Esophagus squamous epithelium (tissue), 5 donors: Measurements from ENCODE around the gene NAT8L. TPM values are rescaled to one million over a fixed set of nuclear protein-coding genes. Genes with fewer than 3 reads are reported as not detected.

Experiments used
- DNase-seq: peaks from one replicate; lab custom pipeline; 2025; lab: John Stamatoyannopoulos, UW
- H3K27ac ChIP-seq, 4 donors: fragments of 200-600 bp; sonication (generic); one replicate each; pipeline ENCODE4 v1.5.1; 2016 to 2019; ENCODE audit warnings: mild to moderate bottlenecking in 1 of 4
- H3K27me3 ChIP-seq, 4 donors: fragments of 200-600 bp; sonication (generic); 1 replicate in 3 of 4; 2 replicates in 1 of 4; pipeline versions ENCODE4 v1.5.1 to v1.6.0; 2017 to 2021; ENCODE audit warnings: antibody characterized with exemption in 1 of 4
- H3K36me3 ChIP-seq, 3 donors: fragments of 200-600 bp; sonication (generic); one replicate each; pipeline ENCODE4 v1.5.1; 2016 to 2019
- H3K4me1 ChIP-seq, 3 donors: fragments of 200-600 bp; sonication (generic); one replicate each; pipeline ENCODE4 v1.5.1; 2017 to 2019
- H3K4me3 ChIP-seq, 4 donors: fragments of 200-600 bp; sonication (generic); 1 replicate in 3 of 4; 2 replicates in 1 of 4; pipeline ENCODE4 v1.5.1; 2016 to 2019; ENCODE audit warnings: mild to moderate bottlenecking in 2 of 4, moderate library complexity in 1 of 4
- H3K9me3 ChIP-seq, 3 donors: fragments of 200-600 bp; sonication (generic); one replicate each; pipeline ENCODE4 v1.5.1; 2016 to 2019
- POLR2A ChIP-seq, 4 donors: fragments of 450-650 bp; IDR thresholded peaks; one replicate each; pipeline ENCODE4 v1.6.1; 2017; ENCODE audit warnings: antibody characterized with exemption in 4 of 4, mild to moderate bottlenecking in 4 of 4, moderate library complexity in 3 of 4
- WGBS, 2 donors: methylation state at CpG; one replicate each; pipeline ENCODE4 v1.1.5; 2018; 5-methylcytosine and 5-hydroxymethylcytosine counted together
- intact Hi-C: fragments of 100-400 bp; cut with DNase I; formaldehyde crosslinking; loops from one replicate; pipeline ENCODE4 v1.15.0; 2022
- total RNA-seq, 4 donors: library from RNA; depleted of rRNA; stranded (reverse); fragments of >200 nt; gene quantifications; one replicate each; pipeline ENCODE4 v1.1.0, GENCODE V29; 2016
- TF ChIP-seq, protein P1 (sequence below), 6 experiments: fragments of 450-650 bp in 4 of 6; fragments of 200-600 bp in 2 of 6; sonication (generic) in 2 of 6; IDR thresholded peaks; one replicate each; pipeline ENCODE4 v1.5.1; 2016 to 2019; ENCODE audit warnings: antibody characterized with exemption in 6 of 6, mild to moderate bottlenecking in 4 of 6, moderate library complexity in 4 of 6
- donor health status: DM: yes; HTN: yes; CAD: no.

Gene NAT8L
- total RNA-seq, 4 donors from 2014 or later, result under 0.01 TPM; not detected in 3

- no peak for DNase-seq
- Histone ChIP-seq H3K4me3 (no peak overlapping the region), H3K9me3 (no peaks in the 10 kb centered on the region), H3K36me3 (no peaks in the 10 kb centered on the region), H3K27me3 (peaks cover 0 to 94% (median 7%) of the 10 kb centered on the region in 4 donors), H3K4me1 (peaks cover 0 to 18% (median 6%) of the 10 kb centered on the region in 3 donors), H3K27ac (no peak overlapping the region)
- WGBS, 2 donors, result 68 to 89% methylated on average over 9 to 14 of the region's 24 CpGs
- no peak for TF ChIP-seq POLR2A (IDR thresholded peaks at IDR 0.05)
- TF ChIP-seq, protein P1, sequence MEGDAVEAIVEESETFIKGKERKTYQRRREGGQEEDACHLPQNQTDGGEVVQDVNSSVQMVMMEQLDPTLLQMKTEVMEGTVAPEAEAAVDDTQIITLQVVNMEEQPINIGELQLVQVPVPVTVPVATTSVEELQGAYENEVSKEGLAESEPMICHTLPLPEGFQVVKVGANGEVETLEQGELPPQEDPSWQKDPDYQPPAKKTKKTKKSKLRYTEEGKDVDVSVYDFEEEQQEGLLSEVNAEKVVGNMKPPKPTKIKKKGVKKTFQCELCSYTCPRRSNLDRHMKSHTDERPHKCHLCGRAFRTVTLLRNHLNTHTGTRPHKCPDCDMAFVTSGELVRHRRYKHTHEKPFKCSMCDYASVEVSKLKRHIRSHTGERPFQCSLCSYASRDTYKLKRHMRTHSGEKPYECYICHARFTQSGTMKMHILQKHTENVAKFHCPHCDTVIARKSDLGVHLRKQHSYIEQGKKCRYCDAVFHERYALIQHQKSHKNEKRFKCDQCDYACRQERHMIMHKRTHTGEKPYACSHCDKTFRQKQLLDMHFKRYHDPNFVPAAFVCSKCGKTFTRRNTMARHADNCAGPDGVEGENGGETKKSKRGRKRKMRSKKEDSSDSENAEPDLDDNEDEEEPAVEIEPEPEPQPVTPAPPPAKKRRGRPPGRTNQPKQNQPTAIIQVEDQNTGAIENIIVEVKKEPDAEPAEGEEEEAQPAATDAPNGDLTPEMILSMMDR (IDR thresholded peaks at IDR 0.05), result no peak
- intact Hi-C loops, result no loop called here
These were observed 6.2 kb downstream of the NAT8L start for GRCh38 chr4:2065106-2065930.

- DNase-seq, result no peak
- Histone ChIP-seq H3K27ac (no peak overlapping the region), H3K36me3 (no peaks in the 10 kb centered on the region), H3K27me3 (peaks cover 0 to 94% (median 4%) of the 10 kb centered on the region in 4 donors), H3K4me1 (peaks cover 0 to 10% (median 0%) of the 10 kb centered on the region in 3 donors), H3K4me3 (no peak overlapping the region), H3K9me3 (no peaks in the 10 kb centered on the region)
- TF ChIP-seq, protein P1 (IDR thresholded peaks at IDR 0.05), result no peak
- no peak for TF ChIP-seq POLR2A (IDR thresholded peaks at IDR 0.05)
- WGBS, 2 donors, result 66 to 92% methylated on average over 2 to 5 of the region's 15 CpGs
- intact Hi-C loops, result no loop called here
These were observed 7.0 kb downstream of the NAT8L start for GRCh38 chr4:2066011-2066551.

DNA sequence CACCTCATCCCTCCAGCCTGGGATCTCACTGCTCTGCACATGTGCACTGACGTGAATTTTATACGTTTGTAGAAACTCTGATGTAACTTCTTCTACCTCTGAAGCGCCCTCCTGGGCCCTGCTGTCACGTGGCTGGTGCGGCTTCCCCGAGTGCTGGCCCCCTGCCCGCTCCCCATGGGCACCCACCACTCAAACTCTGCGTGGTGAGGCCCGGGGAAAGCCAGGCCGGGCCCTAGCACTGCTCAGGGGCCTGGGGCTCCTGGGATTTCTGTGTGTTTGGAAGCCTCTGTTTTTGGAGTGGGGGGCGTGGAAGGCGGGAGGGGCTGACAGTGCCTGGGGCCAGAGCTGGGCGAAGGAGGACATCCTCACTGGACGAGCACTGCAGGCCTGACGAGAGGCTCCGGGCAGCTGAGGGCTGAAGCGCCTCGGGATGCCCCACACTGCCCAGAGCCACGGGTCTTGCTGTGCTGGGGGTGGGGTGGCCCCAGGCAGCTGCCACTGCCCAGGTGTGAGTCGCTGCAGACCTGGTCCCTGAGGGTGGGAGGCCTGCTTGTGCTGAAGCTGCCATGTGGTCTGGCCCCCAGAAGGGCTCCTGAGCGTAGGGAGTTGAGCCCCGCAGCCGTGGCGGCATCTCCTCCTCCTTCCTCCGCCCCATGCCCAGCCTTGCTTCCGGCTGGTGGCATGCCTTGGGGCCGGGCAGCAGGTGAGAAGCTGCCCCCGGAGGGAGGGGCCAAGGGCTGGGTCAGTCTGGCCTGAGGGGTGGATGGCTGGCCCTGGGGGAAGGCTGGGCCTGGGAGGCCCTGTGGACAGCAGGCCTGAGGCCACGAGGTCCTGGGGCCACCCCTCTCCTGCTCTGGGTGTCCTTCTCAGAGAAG is 7.7 kb downstream of the NAT8L start:
- Histone ChIP-seq H3K4me1 (peaks cover 0 to 8% (median 0%) of the 10 kb centered on the region in 3 donors), H3K9me3 (no peaks in the 10 kb centered on the region), H3K4me3 (no peak overlapping the region), H3K27ac (no peak overlapping the region), H3K36me3 (no peaks in the 10 kb centered on the region), H3K27me3 (peaks cover 0 to 94% (median under 1%) of the 10 kb centered on the region in 4 donors)
- intact Hi-C loops, result no loop called here
- no peak for DNase-seq
- no peak for TF ChIP-seq POLR2A (IDR thresholded peaks at IDR 0.05)
- TF ChIP-seq, protein P1 (IDR thresholded peaks at IDR 0.05), result no peak
- 100% methylated on average over 1 of the region's 29 CpGs; no CpG with 5 or more reads in 1 of the 2 donors for WGBS, 2 donors

DNA sequence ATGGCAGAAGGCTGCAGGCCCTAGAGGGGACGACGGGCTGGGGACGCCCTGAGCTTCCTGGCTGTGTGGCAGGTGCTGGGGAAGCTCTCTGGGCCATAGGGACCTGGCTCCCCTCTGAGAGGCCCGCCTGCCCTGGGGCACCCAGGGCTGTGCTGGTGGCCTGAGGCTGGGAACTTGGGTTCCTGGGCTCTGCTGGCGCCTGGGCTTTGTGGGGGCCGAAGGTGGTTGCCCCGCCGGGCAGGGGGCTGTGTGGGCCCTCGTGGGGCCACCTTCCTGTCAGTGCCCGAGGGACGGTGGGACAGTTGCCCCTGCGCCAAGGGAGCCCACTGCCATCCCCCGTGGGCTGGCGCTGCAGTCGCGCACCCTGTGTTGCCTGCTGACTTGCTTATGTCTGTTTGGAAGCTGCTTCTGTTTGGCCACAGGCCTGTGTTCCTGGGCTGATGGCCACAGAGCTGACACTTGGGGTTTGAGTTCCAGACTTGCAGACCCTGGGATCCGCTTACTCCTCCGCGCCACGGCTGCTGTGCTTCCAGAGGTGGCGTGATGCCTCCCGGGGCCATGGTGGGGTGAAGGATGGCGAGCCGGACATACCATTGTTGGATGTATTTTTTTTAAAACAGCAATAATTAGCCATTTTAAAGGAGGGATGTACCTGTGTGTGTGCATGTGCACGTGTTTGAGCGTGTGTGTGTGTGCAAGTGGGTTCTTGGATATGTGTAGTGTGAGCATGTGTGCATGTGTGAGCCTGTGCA is 8.5 kb downstream of the NAT8L start:
- H3K27ac ChIP-seq, result no peak overlapping the region
- H3K36me3 ChIP-seq, result no peaks in the 10 kb centered on the region
- 57 to 65% methylated on average over 2 to 3 of the region's 26 CpGs for whole genome bisulfite sequencing, 2 donors
- H3K4me1 ChIP-seq, result peaks cover 0 to 8% (median 0%) of the 10 kb centered on the region in 3 donors
- no peak overlapping the region for H3K4me3 ChIP-seq
- H3K9me3 ChIP-seq, result no peaks in the 10 kb centered on the region
- intact Hi-C loops, result no loop called here
- TF ChIP-seq, protein P1 (IDR thresholded peaks at IDR 0.05), result no peak
- no peak for TF ChIP-seq POLR2A (IDR thresholded peaks at IDR 0.05)
- peaks cover 0 to 86% (median 0%) of the 10 kb centered on the region in 4 donors for H3K27me3 ChIP-seq
- no peak for DNase-seq
